Spleen (tissue), 7 donors: ENCODE data around the gene APOL5.

Experiments
- POLR2A ChIP-seq, 3 donors: fragments of 450-650 bp; IDR thresholded peaks; one replicate each; pipeline ENCODE4 v1.5.1; 2017; ENCODE audit warnings: antibody characterized with exemption in 3 of 3, mild to moderate bottlenecking in 1 of 3
- TF ChIP-seq, protein P1 (sequence below), 11 experiments: fragments of 200-600 bp in 7 of 11; fragments of 450-650 bp in 4 of 11; sonication (generic) in 4 of 11; IDR thresholded peaks in 8 of 11; conservative IDR thresholded peaks in 3 of 11; 1 replicate in 7 of 11; 2 replicates in 4 of 11; pipeline versions ENCODE4 v1.4.0 to v1.8.0; 2016 to 2021; ENCODE audit warnings: antibody characterized with exemption in 11 of 11, inconsistent platforms in 4 of 11, mild to moderate bottlenecking in 1 of 11
- donor health status: DM: no; HTN: no; CAD: no; lungs with moderate emphysema.
- donor health status: DM: no; HTN: no; CAD: no.
- donor health status: DM: no; HTN: no; CAD: no.

DNA sequence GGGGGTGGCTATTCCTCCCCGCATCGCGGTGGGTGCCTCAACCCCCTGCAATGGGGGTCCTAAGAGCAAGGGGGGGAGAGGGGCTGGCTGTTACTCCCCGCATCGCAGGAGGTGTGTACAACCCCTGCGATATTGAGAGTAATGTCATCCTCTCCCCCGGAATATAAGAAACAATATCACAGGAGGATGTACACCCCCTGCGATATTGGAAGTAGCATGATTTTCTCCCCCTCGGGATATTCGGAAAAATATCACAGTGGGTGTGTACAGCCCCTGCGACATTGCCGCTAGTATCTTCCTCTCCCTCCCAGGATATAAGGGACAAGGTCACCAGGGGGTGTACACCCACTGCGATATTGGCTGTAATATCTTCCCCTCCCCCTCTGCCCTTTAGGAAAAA, 22.5 kb upstream of the APOL5 start:
- TF ChIP-seq, protein P1, sequence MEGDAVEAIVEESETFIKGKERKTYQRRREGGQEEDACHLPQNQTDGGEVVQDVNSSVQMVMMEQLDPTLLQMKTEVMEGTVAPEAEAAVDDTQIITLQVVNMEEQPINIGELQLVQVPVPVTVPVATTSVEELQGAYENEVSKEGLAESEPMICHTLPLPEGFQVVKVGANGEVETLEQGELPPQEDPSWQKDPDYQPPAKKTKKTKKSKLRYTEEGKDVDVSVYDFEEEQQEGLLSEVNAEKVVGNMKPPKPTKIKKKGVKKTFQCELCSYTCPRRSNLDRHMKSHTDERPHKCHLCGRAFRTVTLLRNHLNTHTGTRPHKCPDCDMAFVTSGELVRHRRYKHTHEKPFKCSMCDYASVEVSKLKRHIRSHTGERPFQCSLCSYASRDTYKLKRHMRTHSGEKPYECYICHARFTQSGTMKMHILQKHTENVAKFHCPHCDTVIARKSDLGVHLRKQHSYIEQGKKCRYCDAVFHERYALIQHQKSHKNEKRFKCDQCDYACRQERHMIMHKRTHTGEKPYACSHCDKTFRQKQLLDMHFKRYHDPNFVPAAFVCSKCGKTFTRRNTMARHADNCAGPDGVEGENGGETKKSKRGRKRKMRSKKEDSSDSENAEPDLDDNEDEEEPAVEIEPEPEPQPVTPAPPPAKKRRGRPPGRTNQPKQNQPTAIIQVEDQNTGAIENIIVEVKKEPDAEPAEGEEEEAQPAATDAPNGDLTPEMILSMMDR (IDR thresholded peaks at IDR 0.05 in 8 of 11, conservative IDR thresholded peaks at IDR 0.05 in 3 of 11) = no peak
- no peak for TF ChIP-seq POLR2A (IDR thresholded peaks at IDR 0.05)
